Measurements from ENCODE around the gene GBX1. TPM values are rescaled to one million over a fixed set of nuclear protein-coding genes. Genes with fewer than 3 reads are reported as not detected.

Gene GBX1
- polyA plus RNA-seq, 4 donors: 0.13 to 0.24 (median 0.22) TPM; not detected in 1

DNA sequence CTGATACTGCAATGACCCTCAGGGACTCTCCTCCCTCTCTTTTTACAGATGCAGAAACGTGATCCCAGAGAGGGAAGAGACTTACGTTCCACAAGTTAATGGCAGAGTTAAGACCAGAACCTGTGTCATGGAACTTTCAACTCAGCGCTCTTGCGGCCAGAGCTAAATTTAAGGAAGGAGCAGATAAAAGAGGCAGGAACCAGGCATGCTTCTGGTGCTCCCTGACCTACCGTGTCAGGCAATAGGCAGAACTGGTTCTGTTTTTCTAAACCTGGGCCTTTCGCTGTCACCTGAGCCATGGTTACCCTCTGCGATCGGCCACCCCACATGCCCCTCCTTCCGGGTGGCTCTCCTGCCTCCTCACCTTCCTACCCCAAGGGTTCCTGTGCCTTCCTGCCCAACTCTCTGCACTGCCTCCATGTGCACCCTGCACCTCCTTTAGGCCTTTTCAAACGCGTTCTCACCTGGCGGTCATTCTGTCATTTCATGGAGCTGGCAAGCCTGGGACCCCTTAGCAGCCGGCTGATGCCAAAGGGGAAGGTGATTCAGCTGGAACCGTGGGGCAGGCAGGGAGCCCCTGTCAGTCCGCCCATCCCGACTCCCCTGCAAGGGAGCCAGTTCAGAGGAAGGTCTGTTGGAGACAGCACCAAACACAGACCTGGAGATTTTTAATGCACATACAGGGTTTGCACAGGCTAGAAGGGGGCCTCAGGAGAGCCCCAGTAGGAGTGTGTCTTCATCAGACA is 7.7 kb upstream of the GBX1 start:
- DNase-seq (ENCODE audit: low read depth in 4 of 4, low spot score in 3 of 4): no peak

- no peak for DNase-seq (ENCODE audit: low read depth in 4 of 4, low spot score in 3 of 4)
Observed at GRCh38 chr7:151174246-151175046, 7.0 kb upstream of the GBX1 start.

DNA sequence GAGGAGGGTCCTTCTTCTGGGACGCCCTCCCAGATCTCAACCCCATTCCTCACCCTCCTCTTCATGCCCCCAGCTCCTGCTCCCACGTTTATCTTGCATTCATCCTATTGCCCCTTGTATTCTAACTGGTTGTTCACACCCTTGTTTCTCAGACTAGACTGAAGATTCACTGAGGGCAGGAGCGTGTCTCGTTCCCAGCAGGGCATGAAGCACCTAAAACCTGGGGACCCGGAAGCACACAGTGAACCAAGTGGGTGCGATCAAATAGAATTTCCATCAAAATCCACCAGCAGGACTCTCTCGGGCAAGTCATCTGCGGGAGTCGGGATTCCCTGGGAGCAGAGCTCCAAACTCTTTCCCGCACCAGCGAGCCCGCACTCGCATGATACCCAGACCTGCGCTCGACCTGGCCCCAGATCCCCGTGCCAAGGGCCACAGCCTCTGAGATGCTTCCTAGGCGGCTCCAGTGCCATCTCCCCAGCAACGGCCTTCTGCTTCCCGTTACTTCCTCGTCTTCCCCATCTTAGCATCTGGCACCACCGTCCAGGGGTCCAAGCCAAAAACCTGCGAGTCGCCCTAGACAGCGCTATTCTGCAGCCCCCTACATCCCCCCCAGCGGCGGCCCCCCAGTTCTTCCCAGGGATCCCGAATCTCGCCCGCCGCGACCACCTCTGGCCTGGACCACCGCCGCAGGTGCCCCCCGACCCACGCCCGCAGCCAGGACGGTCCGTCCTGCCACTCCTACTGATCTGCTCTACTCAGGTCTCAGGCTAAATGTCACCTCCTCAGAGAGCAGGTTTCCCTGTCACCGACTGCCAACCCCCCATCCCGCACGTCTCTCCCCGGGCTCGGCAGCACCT is 6.1 kb upstream of the GBX1 start:
- DNase-seq (ENCODE audit: low read depth in 4 of 4, low spot score in 3 of 4): no peak

DNA sequence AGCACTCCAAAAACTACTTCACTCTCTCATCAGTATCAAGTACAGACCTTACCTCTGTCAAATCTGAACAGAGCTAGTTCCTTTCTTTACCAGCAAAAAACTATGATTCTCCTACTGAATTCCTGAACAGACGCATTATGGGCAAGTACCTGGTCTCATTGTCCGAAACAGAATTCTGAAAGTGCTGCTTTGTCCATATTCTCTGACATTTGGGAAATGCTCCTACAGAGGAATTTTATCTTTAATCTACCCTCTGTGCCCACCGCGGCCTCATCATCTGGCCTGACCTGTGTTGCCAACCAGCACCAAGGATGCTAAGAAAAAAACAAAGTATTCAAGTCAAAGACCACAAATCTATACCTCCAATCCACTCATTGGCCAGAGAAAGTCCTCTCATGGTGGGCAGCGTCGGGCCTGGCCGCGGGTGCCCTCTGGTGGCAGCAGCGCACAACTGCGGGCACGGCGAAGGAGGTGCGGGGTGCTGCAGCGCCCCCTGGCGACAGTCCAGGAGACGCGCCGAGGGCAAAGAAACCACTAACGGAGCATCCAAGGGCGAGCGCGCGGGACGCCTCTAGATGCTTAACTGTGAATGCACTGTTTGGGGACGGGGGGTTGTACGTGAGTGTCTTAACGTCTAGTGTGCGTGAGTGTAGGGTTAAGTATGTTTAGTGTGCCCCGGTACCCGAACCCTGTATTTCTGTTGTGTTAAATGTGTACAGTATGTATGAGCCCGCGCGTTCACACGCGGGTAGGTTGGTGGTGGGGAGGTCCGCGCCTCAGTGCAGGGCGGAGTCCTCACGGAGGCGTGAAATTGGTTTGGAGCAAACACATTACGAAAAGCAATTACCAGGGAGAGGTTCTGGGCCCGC is 5.0 kb upstream of the GBX1 start:
- DNase-seq (ENCODE audit: low read depth in 4 of 4, low spot score in 3 of 4): peak in 3 of 4 donors; percentile 47 to 60 (median 55)

DNA sequence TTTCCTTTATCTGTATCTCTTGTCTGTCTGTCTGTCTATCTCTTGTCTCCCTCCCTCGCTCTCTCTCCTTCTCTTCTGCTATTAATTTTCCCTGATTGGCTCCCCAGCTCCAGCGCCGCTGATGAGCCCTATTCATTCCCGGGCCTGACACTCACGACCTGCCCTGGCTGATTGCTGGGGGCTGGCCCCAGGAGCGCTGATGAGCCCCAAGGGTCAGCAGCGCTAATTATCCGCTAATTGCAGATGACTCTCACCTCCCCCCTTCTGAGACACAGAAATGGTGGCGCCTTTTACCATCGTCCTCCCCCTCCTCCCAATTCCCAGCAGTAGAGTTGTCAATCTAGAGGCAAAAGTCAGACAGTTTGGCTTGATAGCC is 1.3 kb upstream of the GBX1 start:
- DNase-seq (ENCODE audit: low read depth in 4 of 4, low spot score in 3 of 4): no peak

DNA sequence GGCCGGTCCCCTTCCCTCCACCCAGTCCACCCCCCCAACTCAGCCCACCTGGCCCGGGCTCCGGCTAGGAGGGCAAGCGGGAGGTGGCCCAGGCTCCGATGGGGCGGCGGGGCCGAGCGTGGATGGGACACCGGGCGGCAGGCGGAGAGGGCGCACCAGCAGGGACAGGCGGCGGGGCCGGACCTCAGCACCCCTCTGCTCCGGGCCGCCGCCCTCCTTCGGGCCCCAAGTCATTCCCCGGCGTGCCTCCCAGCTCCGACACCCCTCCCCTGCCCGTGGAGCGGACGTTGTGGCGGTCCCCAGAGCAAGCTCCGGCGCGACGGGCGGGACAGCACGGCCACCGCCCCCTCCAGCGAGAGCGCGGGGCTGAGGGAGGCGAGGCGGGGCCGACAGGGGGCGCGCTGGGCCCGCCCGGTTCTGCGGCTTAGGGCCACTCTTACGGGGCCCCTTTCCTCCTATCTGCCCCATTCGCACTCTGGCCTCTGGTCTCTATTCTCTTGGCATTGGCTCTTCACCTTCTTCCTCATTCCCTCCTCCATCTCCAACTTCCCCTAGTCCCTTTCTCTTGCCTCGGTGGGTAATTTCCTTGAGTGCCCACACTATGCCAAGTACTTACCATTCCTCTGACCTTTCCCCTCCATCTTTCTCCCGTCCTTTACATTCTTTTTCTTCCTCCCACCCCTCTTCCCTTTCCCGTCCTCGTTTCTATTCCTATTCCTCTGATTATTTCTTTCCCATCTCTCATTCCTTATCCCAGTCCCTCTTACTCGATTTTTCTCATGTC is 701 bp upstream of the GBX1 start:
- DNase-seq (ENCODE audit: low read depth in 4 of 4, low spot score in 3 of 4): no peak

- DNase-seq (ENCODE audit: low read depth in 4 of 4, low spot score in 3 of 4): no peak
Observed at GRCh38 chr7:151166629-151167196, 781 bp downstream of the GBX1 start.

GRCh38 chr7:151161757-151162156 is 5.7 kb downstream of the GBX1 start:
- no peak for DNase-seq (ENCODE audit: low read depth in 4 of 4, low spot score in 3 of 4)

DNA sequence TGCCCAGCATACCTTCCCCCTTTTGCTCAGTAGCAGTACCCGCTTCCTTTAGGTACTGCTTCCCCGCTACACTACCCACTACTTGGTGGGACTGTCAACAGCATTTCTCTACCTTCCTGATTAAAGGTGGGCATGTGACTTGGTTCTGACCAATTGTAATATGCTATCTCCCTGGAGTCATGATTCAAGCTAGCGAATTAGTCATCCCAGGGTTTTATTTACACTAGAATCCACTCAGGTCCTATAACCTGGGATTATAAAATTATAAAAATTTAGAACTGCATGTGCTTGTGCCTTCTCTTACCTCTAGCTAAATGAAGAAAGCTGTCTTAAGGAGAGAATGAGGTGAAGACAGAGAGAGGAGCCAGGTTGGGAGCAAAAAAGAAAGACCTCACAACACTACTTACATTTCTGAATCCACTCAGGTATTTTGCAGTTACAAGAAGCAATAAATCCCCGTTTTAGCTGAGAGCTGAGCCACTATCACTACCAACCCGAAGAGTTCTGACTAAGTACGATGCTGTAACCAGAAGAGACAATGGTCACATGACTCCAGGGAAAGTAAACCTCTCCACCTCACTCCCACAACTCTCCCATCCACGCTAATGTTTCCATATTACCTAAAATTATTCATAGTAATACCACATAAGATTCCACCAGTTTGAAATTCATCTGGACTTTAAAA is 9.7 kb downstream of the GBX1 start:
- DNase-seq (ENCODE audit: low read depth in 4 of 4, low spot score in 3 of 4): no peak

GRCh38 chr7:151152643-151153513 is 14.6 kb downstream of the GBX1 start:
- DNase-seq (ENCODE audit: low read depth in 4 of 4, low spot score in 3 of 4): no peak

- no peak for DNase-seq (ENCODE audit: low read depth in 4 of 4, low spot score in 3 of 4)
Observed at GRCh38 chr7:151150388-151150787, 17.1 kb downstream of the GBX1 start.

- DNase-seq (ENCODE audit: low read depth in 4 of 4, low spot score in 3 of 4): no peak
Observed at GRCh38 chr7:151148319-151149259, 18.9 kb downstream of the GBX1 start.

GRCh38 chr7:151146761-151147160 is 20.7 kb downstream of the GBX1 start:
- DNase-seq (ENCODE audit: low read depth in 4 of 4, low spot score in 3 of 4): no peak

- no peak for DNase-seq (ENCODE audit: low read depth in 4 of 4, low spot score in 3 of 4)
Observed at GRCh38 chr7:151144387-151144786, 23.1 kb downstream of the GBX1 start.

GRCh38 chr7:151143261-151144015 is 24.1 kb downstream of the GBX1 start:
- DNase-seq (ENCODE audit: low read depth in 4 of 4, low spot score in 3 of 4): no peak

DNA sequence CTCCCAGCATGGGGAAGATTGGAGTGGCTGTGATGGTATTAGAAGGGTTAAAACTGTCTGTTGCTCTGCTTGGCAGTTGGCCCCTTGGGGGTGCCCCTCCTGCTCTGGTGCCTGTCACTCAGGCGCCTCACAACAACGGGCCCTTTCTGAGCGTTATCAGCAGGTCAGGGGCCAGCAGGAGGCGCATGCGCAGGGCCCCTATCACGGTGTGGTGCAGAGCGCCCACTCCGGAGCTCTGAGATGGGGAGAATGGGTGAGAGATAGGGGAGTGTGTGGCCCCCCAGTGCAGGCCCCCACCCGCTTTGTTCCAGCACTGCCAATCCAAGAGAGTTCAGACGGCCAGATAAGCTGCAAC is 24.8 kb downstream of the GBX1 start:
- no peak for DNase-seq (ENCODE audit: low read depth in 4 of 4, low spot score in 3 of 4)

Data from right renal pelvis (tissue), 4 donors.